A673 (cell line): Measurements from ENCODE around the gene BCKDHA.

Experiments used
- CTCF ChIP-seq: fragments of 300-800, 200-600 bp; sonication (generic); conservative IDR thresholded peaks from 2 replicates; pipeline ENCODE4 v1.5.1; 2017; ENCODE audit warnings: low read depth, mild to moderate bottlenecking, antibody characterized with exemption, low read length, moderate library complexity, mixed read lengths
- EZH2 ChIP-seq: fragments of 200-600 bp; sonication (generic); IDR thresholded peaks from 2 replicates; pipeline ENCODE4 v1.6.1; 2017; ENCODE audit warnings: borderline replicate concordance, low read depth, mild to moderate bottlenecking, mixed read lengths, antibody characterized with exemption, low read length; ENCODE audit not compliant: poor library complexity, severe bottlenecking

- 0 out of 2 replicates have a peak, but pooled peaks have one; percentile 22 for TF ChIP-seq CTCF
- TF ChIP-seq EZH2 = no peak
These were observed 43.2 kb upstream of the BCKDHA start for GRCh38 chr19:41354343-41354953.
